GM13976 (cell line): ENCODE results near the gene SCGB2A2.

Experiments
- DNase-seq: peaks from one replicate; pipeline ENCODE4 v3.0.0; 2012; ENCODE audit warnings: low spot score
- CTCF ChIP-seq: IDR thresholded peaks from 2 replicates; pipeline ENCODE4 v1.5.1; 2012; ENCODE audit warnings: borderline replicate concordance, mild to moderate bottlenecking; ENCODE audit not compliant: insufficient read depth; ENCODE audit errors: extremely low read depth, missing control alignments, control extremely low read depth
- in situ Hi-C: fragments of 300-500 bp; cut with MboI; formaldehyde crosslinking; loops from one replicate; pipeline ENCODE4 v1.12.0; 2022; ENCODE audit warnings: low sequenced_read_pairs, mixed read lengths, inconsistent platforms; ENCODE audit not compliant: unreplicated experiment

Gene SCGB2A2

GRCh38 chr11:62322524-62322923, 52.6 kb downstream of the SCGB2A2 start:
- in situ Hi-C loops = loop anchor here (10.0 kb wide), 1 partner anchor 52 kb away; no protein-coding TSS in a partner anchor
- DNase-seq = no peak
- no peak for TF ChIP-seq CTCF
